NB4 (cell line): ENCODE data around the gene EIF3F.

Experiments used
- CTCF ChIP-seq: IDR thresholded peaks from one replicate; pipeline ENCODE4 v1.5.1; 2012; ENCODE audit warnings: low read depth, low read length
- POLR2A ChIP-seq: IDR thresholded peaks from 2 replicates; pipeline ENCODE4 v1.6.1; 2011; ENCODE audit warnings: mild to moderate bottlenecking; ENCODE audit not compliant: insufficient read length; ENCODE audit errors: extremely low read depth

DNA sequence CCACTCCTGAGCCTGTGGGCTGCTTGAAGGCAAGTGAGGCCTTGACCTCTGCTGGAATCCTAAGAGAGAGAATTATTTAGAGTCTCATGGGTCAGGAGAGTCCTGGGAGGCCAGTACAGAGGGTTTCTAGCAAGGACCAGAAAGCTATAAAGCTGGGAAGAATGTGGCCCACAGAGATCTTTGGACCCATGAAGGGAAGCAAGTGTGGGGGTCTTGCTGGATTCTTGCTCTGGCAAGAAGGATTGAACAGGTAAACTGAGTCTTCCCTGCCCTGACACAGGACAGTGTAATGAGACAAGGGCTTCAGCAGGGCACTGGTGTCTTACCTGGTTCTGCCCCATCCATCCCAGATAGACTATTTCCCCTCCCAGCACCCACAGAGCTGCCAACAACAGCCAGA, 18.4 kb downstream of the EIF3F start:
- TF ChIP-seq POLR2A (no peak), CTCF (no peak)
